Endothelial cell of umbilical vein (primary cell): ENCODE data around the gene FBXO34.
A peak's percentile ranks its signal among the peaks of the same experiment; 100 is the strongest.

Source experiments
- CTCF ChIP-seq, 2 donors: IDR thresholded peaks; 1 replicate in 1 of 2; 2 replicates in 1 of 2; pipeline ENCODE4 v1.5.1; 2011; ENCODE audit warnings: low read length in 2 of 2, mild to moderate bottlenecking in 2 of 2, moderate library complexity in 2 of 2, control low read depth in 1 of 2, inconsistent platforms in 1 of 2, low read depth in 1 of 2; ENCODE audit not compliant: insufficient read depth in 1 of 2; ENCODE audit errors: extremely low read depth in 1 of 2
- EZH2 ChIP-seq: IDR thresholded peaks from 2 replicates; pipeline ENCODE4 v1.6.1; 2012; ENCODE audit warnings: borderline replicate concordance, low read depth, mild to moderate bottlenecking, moderate library complexity, low read length, inconsistent platforms; ENCODE audit not compliant: severe bottlenecking
- FOS ChIP-seq: IDR thresholded peaks from 2 replicates; pipeline ENCODE4 v1.6.1; 2011; ENCODE audit warnings: mild to moderate bottlenecking, low read length, moderate library complexity, borderline replicate concordance; ENCODE audit not compliant: insufficient read depth
- GATA2 ChIP-seq: IDR thresholded peaks from 2 replicates; pipeline ENCODE4 v1.7.0; 2011; ENCODE audit warnings: low read depth, mild to moderate bottlenecking, moderate library complexity, mixed read lengths, low read length; ENCODE audit not compliant: insufficient read length, insufficient read depth
- JUN ChIP-seq: IDR thresholded peaks from 2 replicates; pipeline ENCODE4 v1.6.1; 2011; ENCODE audit warnings: borderline replicate concordance, low read depth; ENCODE audit not compliant: insufficient read length, insufficient read depth
- MAX ChIP-seq: IDR thresholded peaks from 2 replicates; pipeline ENCODE4 v1.6.1; 2011; ENCODE audit not compliant: insufficient read depth, insufficient read length
- MYC ChIP-seq: IDR thresholded peaks from one replicate; pipeline ENCODE4 v1.6.1; 2011; ENCODE audit warnings: mild to moderate bottlenecking, low read depth, low read length
- POLR2A ChIP-seq: IDR thresholded peaks from 2 replicates; pipeline ENCODE4 v1.6.1; 2012; ENCODE audit warnings: low read depth, mild to moderate bottlenecking, control low read depth, low read length
- POLR2AphosphoS5 ChIP-seq: IDR thresholded peaks from 2 replicates; pipeline ENCODE4 v1.6.1; 2012; ENCODE audit warnings: low read depth, mild to moderate bottlenecking, control low read depth, low read length, moderate library complexity; ENCODE audit not compliant: insufficient read depth

GRCh38 chr14:55270832-55271571, at the start of gene FBXO34:
- peak; percentile 98 to 100 for TF ChIP-seq CTCF (IDR thresholded peaks at IDR 0.05; ENCODE audit: extremely low read depth in 1 of 2, insufficient read depth in 1 of 2, low read depth in 1 of 2, low read length in 2 of 2)
- TF ChIP-seq MAX = no peak
- TF ChIP-seq POLR2A = peak; percentile 71
- TF ChIP-seq POLR2AphosphoS5 = peak; percentile 50
- TF ChIP-seq EZH2 = no peak
- TF ChIP-seq JUN = peak; percentile 14
- TF ChIP-seq MYC = no peak
- TF ChIP-seq FOS = peak; percentile 44
- no peak for TF ChIP-seq GATA2
